B cell (primary cell): ENCODE data around the gene HSPA12B. TPM values are rescaled to one million over a fixed set of nuclear protein-coding genes. Genes with fewer than 3 reads are reported as not detected.

Experiments
- ATAC-seq: fragments of 200-7000 bp; cut with Tn5 transposase; one replicate; pipeline ENCODE4 v1.10.0; 2021; ENCODE audit warnings: low read depth, mild to moderate bottlenecking, moderate number of reproducible peaks, moderate library complexity
- CTCF ChIA-PET: fragments of 350-600 bp; sonication (Branson Sonifier 250); formaldehyde crosslinking; loops from one replicate; lab custom pipeline; 2021; ENCODE audit warnings: antibody characterized with exemption, inconsistent platforms; lab: Charles Lee
- POLR2A ChIA-PET: fragments of 350-600 bp; sonication (Branson Sonifier 250); formaldehyde crosslinking; loops from one replicate; lab custom pipeline; 2021; ENCODE audit warnings: antibody characterized with exemption; lab: Charles Lee
- DNase-seq: peaks from one replicate; pipeline ENCODE4 v3.0.0; 2013
- H2AFZ ChIP-seq: 2 replicates; pipeline ENCODE4 v1.6.1; 2012; ENCODE audit warnings: mild to moderate bottlenecking, low read depth, low read length; ENCODE audit not compliant: insufficient read depth, poor library complexity, severe bottlenecking
- H3K27ac ChIP-seq, 2 donors: 1 replicate in 1 of 2; 2 replicates in 1 of 2; pipeline ENCODE4 v1.5.1; 2012 to 2013; ENCODE audit warnings: low read length in 2 of 2, mild to moderate bottlenecking in 2 of 2, moderate library complexity in 1 of 2
- H3K27me3 ChIP-seq, 4 experiments: fragments of 200-600 bp in 1 of 4; sonication (generic) in 1 of 4; replicated peaks in 1 of 4; 1 replicate in 2 of 4; 2 replicates in 2 of 4; pipeline versions ENCODE4 v1.6.1 to v1.7.0; 2013 to 2016; ENCODE audit warnings: low read length in 3 of 4, mild to moderate bottlenecking in 2 of 4, mixed read lengths in 1 of 4, moderate library complexity in 1 of 4; ENCODE audit not compliant: insufficient read depth in 4 of 4, control insufficient read depth in 3 of 4; ENCODE audit errors: control extremely low read depth in 1 of 4
- H3K36me3 ChIP-seq, 2 experiments: replicated peaks in 1 of 2; 1 replicate in 1 of 2; 2 replicates in 1 of 2; pipeline versions ENCODE4 v1.6.1 to v1.7.1; 2013; ENCODE audit warnings: low read length in 1 of 2; ENCODE audit not compliant: insufficient read depth in 2 of 2, control insufficient read depth in 1 of 2; ENCODE audit errors: control extremely low read depth in 1 of 2, extremely low read depth in 1 of 2
- H3K4me1 ChIP-seq, 2 donors: fragments of 200-600 bp in 1 of 2; sonication (generic) in 1 of 2; 1 replicate in 1 of 2; 2 replicates in 1 of 2; pipeline versions ENCODE4 v1.5.1 to v1.6.1; 2013 to 2017; ENCODE audit warnings: low read length in 2 of 2; ENCODE audit not compliant: control insufficient read depth in 2 of 2, insufficient read depth in 2 of 2
- H3K4me2 ChIP-seq: replicated peaks from 2 replicates; pipeline ENCODE3; 2012; ENCODE audit warnings: mild to moderate bottlenecking, low read depth, low read length; ENCODE audit not compliant: poor library complexity, severe bottlenecking
- H3K4me3 ChIP-seq, 5 experiments: fragments of 200-600 bp in 1 of 5; sonication (generic) in 1 of 5; 1 replicate in 3 of 5; 2 replicates in 2 of 5; pipeline versions ENCODE4 v1.5.1 to v1.7.0; 2011 to 2016; ENCODE audit warnings: low read length in 4 of 5, mild to moderate bottlenecking in 4 of 5, low read depth in 2 of 5, control low read depth in 1 of 5, moderate library complexity in 1 of 5; ENCODE audit not compliant: insufficient read depth in 1 of 5; ENCODE audit errors: control extremely low read depth in 1 of 5, extremely low read depth in 1 of 5
- H3K79me2 ChIP-seq: fragments of 200-600 bp; sonication (generic); one replicate; pipeline ENCODE4 v1.6.0; 2016; ENCODE audit warnings: low read length; ENCODE audit not compliant: control insufficient read depth, insufficient read depth
- H3K9ac ChIP-seq: fragments of 200-600 bp; sonication (generic); 2 replicates; pipeline ENCODE4 v1.6.1; 2017; ENCODE audit warnings: mild to moderate bottlenecking, low read length, moderate library complexity
- H3K9me3 ChIP-seq, 3 donors: one replicate each; pipeline versions ENCODE4 v1.6.1 to v1.7.1; 2013; ENCODE audit warnings: low read length in 2 of 3; ENCODE audit not compliant: control insufficient read depth in 2 of 3, insufficient read depth in 1 of 3; ENCODE audit errors: control extremely low read depth in 1 of 3
- H4K20me1 ChIP-seq: 2 replicates; pipeline ENCODE4 v1.6.0; 2012; ENCODE audit warnings: mild to moderate bottlenecking, low read length; ENCODE audit not compliant: insufficient read depth, control insufficient read depth, poor library complexity, severe bottlenecking
- H3K27ac Mint-ChIP-seq: one replicate; pipeline ENCODE4 v1.8.0; 2021; ENCODE audit warnings: mixed read lengths
- H3K27me3 Mint-ChIP-seq: one replicate; pipeline ENCODE4 v1.8.0; 2021; ENCODE audit warnings: mixed read lengths
- H3K4me1 Mint-ChIP-seq: one replicate; pipeline ENCODE4 v1.8.0; 2021; ENCODE audit warnings: mixed read lengths
- H3K4me3 Mint-ChIP-seq: one replicate; pipeline ENCODE4 v1.8.0; 2021; ENCODE audit warnings: mixed read lengths
- H3K9me3 Mint-ChIP-seq: one replicate; pipeline ENCODE4 v1.8.0; 2022; ENCODE audit warnings: mixed read lengths; ENCODE audit not compliant: insufficient read depth
- EZH2 ChIP-seq: IDR thresholded peaks from 2 replicates; pipeline ENCODE4 v1.6.1; 2012; ENCODE audit warnings: borderline replicate concordance, low read depth, mild to moderate bottlenecking, moderate library complexity, low read length; ENCODE audit not compliant: insufficient read depth, poor library complexity, severe bottlenecking
- WGBS: methylation state at CpG from one replicate; pipeline ENCODE4 v1.1.5; 2013; ENCODE audit warnings: missing lambda C conversion rate; ENCODE audit not compliant: insufficient coverage; 5-methylcytosine and 5-hydroxymethylcytosine counted together
- intact Hi-C: fragments of 100-400 bp; cut with micrococcal nuclease; formaldehyde crosslinking; loops from one replicate; pipeline ENCODE4 v1.10.0; 2022
- polyA plus RNA-seq: library from polyadenylated mRNA; depleted of rRNA; stranded (reverse); fragments of >200 nt; gene quantifications from 2 replicates; pipeline ENCODE4 v1.2.3, GENCODE V29; 2012
- total RNA-seq, 2 donors: library from RNA; stranded (reverse); fragments of 120-200 nt in 1 of 2; gene quantifications; 1 replicate in 1 of 2; 2 replicates in 1 of 2; pipeline versions ENCODE4 v1.2.3 to v1.2.4, GENCODE V29; 2013 to 2022
- TF ChIP-seq, protein P1 (sequence below): fragments of 200-600 bp; IDR thresholded peaks from one replicate; pipeline ENCODE4 v1.8.0; 2022; ENCODE audit warnings: antibody characterized with exemption, mild to moderate bottlenecking

Gene HSPA12B
- total and polyA plus RNA-seq, 2 donors (not counting 1 experiment from before 2014, with no cell fraction given), result not detected

DNA sequence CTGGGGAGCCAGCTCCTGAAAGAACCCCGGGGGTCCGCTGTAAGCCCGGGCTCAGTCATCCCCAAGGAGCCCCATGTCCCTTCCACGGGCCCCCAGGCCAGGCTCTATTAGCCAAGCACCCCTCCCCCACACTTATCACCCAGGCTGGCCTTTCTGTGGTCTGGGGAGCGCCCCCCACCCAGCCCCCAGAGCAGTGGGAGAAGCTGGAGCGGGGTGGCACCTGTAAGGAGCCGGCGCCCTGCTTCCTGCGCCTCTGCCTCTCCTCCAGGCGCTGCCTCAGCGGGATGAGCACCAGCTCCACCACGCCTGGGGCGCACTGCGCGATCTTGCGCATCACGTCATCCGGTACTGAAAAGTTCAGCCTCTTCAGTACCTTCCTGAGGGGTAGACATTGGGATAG lies 46.5 kb downstream of the HSPA12B start:
- Histone ChIP-seq H3K4me1 (peaks cover 29 to 36% of the 10 kb centered on the region in 2 donors), H3K36me3 (no peaks in the 10 kb centered on the region), H4K20me1 (peaks cover 5% of the 10 kb centered on the region), H3K27me3 (peaks cover 0 to 15% (median 4%) of the 10 kb centered on the region in 4 experiments), H3K9me3 (no peaks in the 10 kb centered on the region), H3K9ac (no peak overlapping the region), H3K4me2 (peak overlapping the region; percentile 99), H3K27ac (no peak overlapping the region), H3K79me2 (no peaks in the 10 kb centered on the region), H3K4me3 (no peak overlapping the region), H2AFZ (no peak overlapping the region)
- POLR2A ChIA-PET, result interaction anchor here (0.6 to 1.5 kb wide), 2 partner anchors 11 to 21 kb away, joined by 7 read pairs; partner anchors contain the start of gene ADISSP
- intact Hi-C loops, result no loop called here
- Mint-ChIP-seq H3K9me3 (no peaks in the 10 kb centered on the region), H3K27me3 (no peaks in the 10 kb centered on the region), H3K27ac (no peak overlapping the region), H3K4me3 (peak overlapping the region; percentile 90), H3K4me1 (peaks cover 43% of the 10 kb centered on the region)
- CTCF ChIA-PET, result interaction anchor here (1.0 to 5.1 kb wide), 4 partner anchors 7 to 76 kb away, joined by 3 to 38 read pairs (median 7); partner anchors contain the start of genes ADISSP and CENPB
- TF ChIP-seq EZH2, result no peak
- TF ChIP-seq, protein P1, sequence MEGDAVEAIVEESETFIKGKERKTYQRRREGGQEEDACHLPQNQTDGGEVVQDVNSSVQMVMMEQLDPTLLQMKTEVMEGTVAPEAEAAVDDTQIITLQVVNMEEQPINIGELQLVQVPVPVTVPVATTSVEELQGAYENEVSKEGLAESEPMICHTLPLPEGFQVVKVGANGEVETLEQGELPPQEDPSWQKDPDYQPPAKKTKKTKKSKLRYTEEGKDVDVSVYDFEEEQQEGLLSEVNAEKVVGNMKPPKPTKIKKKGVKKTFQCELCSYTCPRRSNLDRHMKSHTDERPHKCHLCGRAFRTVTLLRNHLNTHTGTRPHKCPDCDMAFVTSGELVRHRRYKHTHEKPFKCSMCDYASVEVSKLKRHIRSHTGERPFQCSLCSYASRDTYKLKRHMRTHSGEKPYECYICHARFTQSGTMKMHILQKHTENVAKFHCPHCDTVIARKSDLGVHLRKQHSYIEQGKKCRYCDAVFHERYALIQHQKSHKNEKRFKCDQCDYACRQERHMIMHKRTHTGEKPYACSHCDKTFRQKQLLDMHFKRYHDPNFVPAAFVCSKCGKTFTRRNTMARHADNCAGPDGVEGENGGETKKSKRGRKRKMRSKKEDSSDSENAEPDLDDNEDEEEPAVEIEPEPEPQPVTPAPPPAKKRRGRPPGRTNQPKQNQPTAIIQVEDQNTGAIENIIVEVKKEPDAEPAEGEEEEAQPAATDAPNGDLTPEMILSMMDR, result no peak
- WGBS, result 49% methylated on average over 15 of the region's 18 CpGs
- DNase-seq (no peak), ATAC-seq (no peak)
